Activated CD4-positive, alpha-beta T cell treated with anti-CD3 and anti-CD28 coated beads, Interleukin-2, amount 50 U/mL, for 16 hours (primary cell): ENCODE measurements around the gene TASOR2.

ENCODE experiments used
- DNase-seq: peaks from one replicate; pipeline ENCODE4 v3.0.0-alpha.2; 2020

The TASOR2 gene

DNA sequence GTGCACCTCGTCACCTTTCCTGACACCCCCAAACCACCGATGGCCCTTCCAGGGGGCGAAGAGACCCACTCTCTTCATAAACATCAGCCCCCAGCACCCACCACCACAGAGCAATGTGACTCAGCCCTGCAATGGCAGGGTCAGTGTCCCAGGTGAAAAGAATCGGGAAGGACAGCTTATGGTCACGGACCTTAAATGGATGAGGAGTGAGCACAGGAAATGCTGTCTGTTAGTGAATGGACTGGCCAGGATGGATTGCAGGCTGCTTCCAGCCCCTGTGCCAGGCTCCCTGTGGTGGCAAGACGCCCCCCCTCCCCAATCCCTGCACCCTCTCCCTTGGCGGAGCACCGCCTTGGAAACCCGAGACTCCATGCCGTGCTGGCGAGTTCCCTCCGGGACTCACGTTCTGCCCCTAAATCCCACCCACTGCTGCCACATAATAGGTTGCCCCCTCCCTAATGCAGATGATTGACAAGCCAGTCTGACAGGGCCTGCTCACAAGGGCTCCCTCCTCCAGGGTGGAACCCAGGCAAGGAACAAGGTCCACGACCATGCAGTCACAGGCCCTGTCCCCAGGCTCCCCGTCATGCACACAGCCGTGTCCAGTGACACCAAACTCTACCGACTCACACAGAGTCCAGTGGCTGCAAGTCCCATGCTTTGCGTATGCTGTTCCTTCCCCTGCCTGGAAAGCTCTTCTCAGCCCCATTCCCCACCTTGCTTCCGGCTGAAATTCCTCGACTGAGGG, 25.6 kb upstream of the TASOR2 start:
- DNase-seq = no peak

DNA sequence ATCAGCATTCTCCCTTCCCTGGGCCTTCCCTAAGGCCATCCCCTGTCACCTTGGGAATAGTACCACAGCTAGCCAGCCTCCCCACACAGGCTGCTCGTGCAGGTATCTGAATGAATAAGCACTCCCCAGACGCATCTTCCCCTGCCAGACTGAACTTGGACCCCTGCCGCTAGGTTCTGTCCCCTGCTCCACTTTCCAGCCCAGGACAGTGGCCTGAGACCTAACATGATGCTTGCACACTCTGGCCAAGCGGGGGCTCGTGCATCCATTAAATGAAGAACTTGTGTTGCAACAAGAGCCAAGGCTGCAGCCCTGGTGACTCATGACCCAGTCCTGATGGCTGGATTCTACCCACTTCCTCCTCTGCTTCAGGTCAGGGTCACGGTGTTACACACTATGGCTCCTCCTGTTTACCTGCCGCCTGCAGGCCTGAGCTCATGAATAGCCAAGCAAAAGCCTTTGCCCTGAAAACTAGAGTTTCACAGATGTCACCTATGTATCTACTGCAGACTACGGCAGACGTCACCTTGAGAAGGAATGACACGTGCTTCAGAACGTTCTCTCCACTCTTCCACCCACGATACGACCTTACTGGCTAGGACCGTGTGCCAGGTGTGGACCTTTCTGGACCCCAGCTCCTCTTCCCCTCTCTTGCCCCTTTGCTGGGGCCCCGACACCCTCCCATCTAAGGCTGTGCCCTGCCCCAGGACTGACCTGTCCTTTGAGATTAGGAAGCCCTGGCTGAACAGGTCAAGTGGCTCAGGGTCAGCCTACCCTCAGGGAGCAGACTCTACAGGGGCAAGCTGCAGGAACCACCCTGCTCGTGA, 24.7 kb upstream of the TASOR2 start:
- peak; percentile 17 for DNase-seq

DNA sequence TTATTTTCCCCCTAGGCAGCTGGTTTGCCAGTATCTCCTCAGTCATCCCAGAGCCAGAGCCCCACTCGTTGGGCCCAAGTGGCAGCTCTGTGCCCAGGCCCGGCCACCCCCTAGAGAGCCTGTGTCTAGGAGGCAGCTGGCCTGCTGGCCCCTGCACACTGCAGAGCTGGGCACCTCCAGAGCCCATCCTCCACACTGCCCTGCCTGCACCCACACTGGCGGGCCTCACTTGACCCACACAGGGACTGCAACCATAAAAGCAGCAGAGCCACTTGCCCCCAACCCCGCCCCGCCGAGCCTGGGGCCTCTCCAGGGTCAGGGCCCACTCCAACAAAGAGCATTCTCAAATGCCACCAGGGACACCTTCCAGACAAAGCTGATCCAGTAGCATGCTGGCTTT, 23.6 kb upstream of the TASOR2 start:
- DNase-seq = no peak

DNA sequence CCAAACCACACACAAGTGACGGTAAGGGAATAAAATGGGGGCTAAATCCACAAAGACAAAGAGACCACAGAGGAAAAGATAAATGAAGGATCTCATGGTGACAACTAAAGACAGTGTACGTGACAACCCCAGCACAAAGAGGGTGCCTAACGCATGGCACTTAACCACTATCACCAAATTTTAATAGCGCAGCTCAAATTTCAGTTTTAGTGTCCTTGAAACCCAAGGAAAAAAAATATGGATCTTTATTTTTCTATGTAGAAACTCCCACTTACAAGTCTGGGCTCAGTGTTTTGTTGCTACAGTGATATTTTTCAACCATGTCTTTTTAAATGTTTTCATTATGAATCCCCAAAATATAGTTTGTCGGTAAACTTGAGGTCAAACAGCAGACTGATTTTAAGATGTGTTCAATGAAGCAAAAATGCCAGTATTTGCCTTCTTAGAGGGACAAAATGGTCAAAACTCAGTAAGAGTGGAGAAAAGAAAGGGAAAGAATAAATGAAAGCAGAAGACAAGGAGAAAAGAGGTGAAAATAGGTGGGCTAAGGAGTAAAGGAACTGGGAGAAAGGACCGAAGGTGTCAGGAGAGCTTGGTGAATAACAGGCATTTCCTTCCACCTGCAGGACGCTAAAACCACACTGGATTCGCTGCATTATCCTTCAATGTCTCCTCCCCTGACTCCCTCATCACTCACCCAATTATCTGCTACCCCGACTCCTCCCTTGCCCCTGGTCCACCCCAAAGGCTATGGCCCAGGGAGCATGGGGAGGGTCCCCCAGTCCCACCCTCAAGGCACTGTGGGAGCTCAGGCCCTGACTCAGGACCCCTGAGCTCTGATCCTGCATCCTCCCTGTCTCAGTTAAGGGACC, 21.7 kb upstream of the TASOR2 start:
- no peak for DNase-seq

DNA sequence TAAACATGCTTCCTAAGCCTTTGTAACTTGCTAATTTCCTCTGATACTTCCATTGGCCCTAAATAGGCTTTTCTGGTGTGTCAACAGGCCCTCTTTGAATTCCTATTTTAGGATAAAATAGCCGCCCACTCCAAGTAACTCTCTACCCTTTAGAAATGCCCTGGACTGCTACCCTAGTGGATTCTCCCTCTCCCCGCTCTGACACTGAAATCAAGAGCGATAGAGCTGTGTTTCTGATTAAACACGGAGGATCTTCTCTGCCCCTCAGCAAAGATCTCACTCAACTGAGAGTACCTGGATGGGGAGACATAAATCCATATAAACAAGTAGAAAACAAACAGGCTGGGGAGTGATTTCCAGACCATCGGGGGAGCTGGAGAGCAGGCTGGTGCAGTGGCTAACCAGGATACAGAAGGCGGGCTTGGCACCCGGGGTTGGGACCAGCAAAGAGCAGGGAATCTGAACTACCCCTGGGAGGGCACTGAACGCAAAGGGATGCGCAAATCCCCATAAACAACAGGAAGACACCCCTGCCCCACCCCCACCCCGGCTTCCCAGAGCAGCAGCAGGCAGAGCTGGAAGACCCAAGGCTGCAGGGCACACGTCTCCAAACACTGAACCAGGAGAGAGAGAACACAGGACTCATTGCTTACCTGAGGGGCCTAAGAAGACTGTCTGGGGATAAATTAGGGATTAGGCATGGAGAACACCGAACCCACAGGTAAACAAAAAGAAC, 20.8 kb upstream of the TASOR2 start:
- no peak for DNase-seq

DNA sequence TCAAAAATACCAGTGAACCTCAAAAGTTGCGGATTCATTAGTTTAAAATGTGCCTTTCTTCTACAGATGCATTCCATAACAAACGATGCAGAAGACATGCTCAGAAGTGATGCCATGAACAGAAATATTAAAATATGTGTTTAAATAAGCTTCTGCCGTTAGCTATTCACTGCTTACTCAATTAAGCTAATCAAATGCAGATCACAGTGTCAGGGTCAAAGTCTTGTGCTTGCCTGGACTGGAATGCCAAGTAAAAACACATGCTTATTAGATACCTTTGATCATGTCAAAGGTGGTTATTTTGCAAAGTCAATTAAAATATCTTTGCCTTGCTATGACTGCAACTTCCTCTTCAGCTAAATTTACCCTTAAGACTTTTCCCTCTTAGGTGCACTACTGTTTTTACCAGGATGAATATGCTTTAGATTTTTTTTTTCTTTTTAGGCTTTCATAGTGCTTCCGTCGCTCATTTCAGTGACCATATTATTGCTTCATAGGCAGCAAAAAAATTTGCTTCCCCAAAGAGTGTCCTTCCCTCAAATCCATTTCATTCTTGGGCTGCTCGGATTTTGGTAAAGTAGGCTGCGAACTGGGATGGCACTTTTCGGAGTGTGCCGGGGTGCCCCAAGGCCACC, 19.1 kb upstream of the TASOR2 start:
- DNase-seq = peak; percentile 7

DNA sequence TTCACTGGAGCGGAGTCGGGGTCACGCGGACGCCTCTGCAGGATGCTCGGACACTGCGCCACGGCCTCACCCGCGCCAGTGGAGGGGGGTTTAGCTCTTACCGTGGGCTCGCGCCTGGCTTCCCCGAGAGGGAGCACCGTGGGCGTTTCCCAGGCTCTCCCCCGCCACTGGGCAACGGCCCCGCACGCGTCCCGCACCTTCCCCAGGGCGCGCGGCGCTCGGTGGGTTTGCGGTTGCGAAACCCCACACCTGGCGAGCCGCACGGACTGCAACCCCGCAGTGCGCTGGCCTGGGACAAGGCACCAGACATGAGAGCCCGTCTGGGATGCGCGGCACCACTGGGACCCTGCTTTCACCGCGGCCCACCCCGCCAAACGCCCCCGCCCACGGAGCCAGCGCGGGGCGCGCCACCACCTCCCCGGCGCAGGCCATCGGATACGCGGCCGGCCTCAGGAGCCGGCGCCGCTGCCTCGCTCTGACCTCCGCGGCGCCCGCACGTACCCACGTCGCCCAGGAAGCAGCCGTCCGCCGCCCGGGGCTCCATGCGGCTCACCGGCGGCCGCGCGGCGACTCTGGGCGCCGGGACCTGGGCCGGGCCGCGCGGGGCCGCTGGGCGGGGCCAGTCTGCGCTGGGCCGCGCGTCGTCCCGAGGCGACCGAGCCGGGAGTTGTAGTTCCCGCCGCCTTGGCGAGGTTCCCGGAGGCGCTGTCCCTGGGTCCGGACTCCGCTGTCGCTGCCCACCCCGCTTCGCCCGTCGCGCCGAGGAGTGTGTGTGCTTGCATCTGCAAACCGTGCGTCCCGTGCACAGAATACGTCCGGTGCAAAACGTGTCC, 18.4 kb upstream of the TASOR2 start, which contains the start of gene ASB13:
Gene ASB13 (minus strand): TSS at position 588 of the 833 bp plus-strand sequence. CDS start 44 bp downstream, at position 544.
- peak; percentile 42 for DNase-seq

DNA sequence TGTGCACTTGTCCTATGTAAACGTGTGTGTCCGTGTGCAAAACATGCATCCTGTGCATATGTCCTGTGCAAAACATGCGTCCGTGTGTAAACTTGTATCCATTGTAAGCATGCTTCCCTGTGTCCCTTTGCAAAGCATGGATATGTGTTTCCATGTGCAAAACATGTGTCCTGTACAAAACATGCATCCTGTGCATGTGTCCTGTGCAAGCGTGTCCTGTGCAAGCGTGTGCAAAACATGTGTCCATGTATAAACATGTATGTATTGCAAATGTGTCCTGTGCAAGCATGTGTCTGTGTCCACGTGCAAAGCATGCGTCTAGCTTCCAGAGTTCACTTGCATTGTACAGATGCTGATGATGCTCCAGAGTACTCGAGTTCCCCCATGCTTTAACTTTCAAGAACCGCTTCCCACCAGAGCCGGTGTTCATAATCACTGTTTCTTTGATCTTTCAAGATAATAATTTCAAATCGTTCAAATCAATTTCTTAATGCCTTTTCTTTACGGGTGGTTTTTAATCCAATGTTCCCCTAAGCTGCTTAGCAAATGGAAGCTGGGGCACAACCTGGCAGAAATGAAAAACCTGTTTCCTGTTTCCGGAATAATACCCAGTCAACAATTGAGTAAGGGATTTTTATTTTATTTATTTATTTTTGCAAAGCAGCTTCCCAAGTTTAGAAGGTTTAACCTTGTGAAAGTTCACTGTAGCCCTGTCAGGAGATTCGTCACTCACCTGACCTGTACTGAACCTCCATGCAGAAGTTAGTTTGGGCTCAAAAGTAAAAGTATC, 17.6 kb upstream of the TASOR2 start:
- DNase-seq = no peak

DNA sequence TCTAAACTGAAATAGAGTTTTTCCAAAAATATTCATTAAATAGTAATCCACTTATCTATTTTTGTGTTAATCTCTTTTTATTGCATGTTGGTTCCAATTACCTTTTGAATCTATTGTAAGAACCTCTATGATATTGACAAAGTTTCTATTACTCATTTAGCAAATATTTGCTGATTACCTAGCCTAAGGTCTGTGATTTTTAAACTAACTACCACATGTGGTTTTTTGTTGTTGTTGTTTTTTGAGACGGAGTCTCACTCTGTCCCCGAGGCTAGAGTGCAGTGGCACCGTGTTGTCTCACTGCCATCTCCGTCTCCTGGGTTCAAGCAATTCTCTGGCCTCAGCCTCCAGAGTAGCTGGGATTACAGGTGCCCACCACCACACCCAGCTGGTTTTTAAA, 16.2 kb upstream of the TASOR2 start:
- DNase-seq = no peak

DNA sequence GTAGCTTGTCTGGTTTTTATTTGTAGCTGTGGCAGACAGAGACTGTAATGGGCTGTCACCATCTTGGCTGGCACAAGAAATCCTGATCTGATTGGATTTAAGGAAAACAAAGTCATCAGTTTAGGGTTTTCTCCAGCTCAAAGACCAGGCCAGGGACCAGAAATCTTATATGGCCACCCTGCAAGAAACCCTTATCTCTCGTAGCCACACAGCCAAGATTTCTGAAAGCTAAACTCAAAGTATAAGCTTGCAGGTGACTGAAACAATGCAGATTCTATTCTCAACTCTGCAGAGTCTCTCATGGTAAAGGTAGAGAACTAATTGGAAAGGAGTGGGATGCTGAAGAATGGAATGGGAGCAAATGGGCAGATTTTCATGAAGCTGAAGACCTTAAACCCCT, 15.0 kb upstream of the TASOR2 start:
- no peak for DNase-seq

DNA sequence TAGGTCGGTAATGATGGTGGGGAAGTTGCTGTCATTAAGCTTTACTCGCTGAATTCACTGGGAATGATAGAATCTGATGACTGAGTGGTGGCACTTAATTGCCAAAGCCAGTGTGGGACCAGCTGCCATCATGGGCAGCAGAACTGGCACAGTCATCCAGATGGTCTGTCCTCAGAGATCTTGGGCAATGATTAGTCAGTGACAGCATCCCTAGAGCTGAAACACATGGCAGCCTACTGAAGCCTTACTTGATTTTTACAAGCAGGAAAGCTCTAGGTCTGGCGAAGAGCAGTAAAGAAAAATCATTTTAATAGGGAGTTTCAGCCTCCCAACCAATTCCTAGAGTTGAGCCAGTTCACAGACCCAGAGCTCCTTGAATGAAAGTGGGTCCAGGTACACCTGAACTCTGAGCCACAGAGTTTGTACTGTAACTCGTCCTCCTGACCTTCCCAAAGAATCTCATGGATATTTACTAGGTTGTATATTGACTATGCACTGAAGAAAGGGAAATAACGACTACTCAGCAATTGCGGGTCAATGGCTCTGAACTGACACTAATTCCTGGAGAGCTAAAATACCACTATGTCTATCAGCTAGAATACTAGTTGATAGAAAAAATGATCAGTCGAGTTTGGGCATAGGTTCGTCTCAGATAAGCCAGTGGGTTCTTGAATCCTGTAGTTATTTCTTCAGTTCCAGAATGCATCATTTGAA, 13.8 kb upstream of the TASOR2 start:
- DNase-seq = no peak

DNA sequence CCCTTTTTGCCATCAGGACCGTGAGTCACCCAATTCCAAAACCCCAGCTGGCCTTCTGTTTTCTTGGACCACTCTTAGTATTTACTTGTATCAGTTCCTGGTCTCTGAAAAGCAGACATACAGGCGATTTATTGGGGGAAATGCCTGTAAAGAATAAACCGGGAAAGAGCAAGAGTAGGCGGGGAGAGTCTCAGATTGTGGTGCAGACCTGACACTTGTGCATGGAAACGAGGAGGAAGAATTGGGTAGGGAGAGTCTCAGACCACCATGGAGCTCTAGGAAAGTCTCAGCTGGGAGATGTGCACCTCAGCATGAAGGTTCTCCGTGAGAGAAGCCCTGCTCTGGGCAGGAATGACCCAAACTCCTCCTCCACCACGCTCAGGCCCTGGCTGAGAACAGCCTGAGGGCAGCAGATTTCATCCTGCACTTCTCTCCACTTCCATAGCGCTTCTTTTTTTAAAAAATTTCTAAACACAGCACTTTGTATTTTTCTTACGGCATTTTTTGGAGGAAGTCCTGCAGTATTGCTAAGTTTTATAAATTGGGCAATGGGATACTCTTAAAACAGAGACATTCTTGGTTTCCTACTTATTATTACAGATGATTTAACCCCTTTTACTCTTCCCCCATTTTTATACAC, 6.1 kb upstream of the TASOR2 start:
- DNase-seq = no peak

DNA sequence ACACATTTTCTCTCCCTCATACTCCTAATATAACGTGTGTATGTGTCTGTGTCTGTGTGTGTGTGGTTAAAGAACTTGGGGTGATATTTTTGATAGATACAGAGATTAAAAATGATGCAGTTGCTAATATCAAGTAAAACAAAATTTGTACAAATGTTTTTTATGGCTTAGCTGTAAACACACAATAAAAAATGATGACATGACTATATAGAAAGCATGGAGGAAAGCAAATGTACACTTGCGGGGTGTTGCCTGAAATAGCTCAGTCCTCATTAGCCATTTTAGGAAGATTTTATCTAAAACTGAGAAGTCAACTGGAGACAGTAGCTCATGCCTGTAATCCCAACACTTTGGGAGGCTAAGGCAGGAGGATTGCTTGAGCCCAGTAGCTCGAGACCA, 5.6 kb upstream of the TASOR2 start:
- no peak for DNase-seq

DNA sequence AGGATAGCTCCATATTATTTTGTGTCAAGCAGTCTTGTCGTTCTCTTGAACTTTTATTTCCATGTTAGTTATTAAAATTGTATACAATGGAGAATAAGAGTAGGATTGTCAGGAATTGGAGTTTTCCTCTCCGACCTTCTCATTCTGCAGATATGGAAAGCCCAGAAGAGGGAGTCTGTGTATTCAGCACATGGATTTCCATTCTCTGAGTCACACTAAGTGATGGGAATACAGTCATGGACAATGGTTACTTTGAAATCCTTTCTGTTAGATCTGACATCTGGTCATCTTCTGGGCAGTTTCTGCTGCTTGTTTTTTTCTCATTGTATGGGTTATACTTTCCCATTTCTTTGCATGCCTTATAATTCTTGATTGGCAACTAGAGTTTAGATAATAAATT, 5.0 kb upstream of the TASOR2 start:
- DNase-seq = no peak

DNA sequence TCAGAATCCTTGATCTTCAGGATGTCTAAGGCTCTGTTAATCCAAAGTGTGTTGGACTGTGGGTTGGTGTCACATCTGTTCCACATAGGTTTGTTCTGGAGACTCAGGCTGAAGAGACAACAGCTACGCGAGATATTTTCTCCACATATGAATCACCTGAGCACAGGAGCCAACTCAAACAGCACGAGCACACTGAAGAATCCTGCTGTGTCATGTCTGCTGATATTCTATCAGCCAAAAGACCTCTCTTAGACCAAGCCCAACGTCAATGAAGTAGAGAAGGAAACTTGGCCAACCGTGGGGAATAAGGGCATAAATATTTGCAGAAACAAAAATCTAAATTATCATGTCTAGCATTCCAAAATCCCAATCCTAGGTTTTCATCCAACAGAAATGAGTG, 2.7 kb upstream of the TASOR2 start:
- no peak for DNase-seq

DNA sequence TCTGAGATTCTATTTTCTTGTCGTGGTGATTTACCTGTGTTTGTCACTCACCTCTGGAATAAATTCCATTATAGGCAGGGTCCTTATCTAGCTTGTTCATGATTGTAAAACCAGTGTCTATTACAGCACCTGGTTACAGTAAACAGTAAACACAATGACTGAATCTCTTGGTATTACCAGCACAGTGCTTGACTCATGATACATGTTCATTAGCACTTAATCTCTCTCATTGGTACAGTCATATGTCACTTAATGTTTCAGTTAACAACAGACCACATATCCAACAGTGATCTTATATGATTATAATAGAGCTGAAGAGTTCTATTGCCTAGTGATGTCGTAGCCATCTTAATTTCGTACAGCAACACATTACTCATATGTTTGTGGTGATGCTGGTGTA, 1.6 kb upstream of the TASOR2 start:
- DNase-seq = no peak

DNA sequence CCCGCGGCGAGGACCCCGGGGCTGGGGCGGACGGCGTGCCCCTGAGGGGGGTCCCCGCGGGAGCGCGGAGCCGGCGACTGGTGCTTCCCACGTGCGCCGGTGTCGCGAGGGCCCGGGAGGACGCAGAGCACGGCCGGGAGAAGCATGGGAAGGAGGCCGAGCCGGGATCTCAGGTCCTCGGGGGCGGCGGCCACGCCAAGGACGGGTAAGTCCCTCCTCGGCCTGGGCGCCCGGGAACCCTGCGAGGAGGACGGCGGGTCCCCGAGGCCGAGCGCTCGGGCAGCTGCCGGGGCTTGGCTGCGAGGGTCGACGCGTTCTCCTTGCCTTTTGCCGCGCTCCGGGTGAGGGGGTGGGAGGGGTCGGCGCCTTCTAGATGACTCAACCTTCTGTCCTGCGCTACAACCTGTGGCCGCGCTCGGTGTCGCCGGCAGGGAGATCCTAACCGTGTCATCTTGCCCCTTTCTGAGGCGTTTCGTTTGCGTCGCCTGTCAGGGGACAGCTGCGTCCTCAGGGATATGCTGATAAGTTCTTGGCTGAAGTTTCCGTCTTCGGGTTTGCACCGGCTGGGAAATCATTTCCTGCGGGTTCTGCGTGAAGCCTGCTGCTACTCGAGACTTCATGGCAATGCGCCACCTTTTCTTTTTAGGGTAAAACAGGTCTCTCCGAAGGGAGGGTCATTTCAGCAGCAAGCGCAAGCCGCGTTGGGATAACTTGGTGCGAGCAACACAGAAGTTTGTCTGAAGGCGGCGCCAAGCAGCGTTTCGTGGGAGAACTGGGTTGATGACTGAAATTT, 529 bp downstream of the TASOR2 start:
- DNase-seq = peak; percentile 81

DNA sequence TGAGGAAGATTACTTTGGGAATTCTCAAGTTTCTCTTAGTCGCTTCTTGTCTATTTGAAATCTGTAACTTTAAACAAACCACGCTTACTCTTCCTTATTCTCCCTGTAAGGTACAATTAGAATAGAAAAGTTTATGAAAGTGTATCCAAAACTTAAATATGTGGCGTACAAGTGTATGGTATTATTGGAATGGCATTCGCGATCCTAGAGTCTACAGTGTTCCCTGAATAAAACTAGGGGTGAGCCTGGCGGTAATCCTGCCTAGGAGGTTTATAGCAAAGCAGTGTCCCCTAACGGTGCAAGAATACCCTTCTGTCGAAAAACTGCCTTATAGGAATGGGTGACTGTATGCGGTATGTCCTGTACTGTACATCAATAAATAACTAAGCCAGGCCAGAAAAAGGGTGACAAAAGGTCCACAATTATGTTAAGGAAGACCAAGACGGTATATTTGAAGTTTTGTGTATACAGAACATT, 1.2 kb downstream of the TASOR2 start:
- no peak for DNase-seq
